Measurements from ENCODE around the gene EYA2. TPM values are rescaled to one million over a fixed set of nuclear protein-coding genes. Genes with fewer than 3 reads are reported as not detected.

The EYA2 gene
- total RNA-seq, 6 experiments from 2014 or later = 0.14 to 0.51 (median 0.28) TPM; not detected in 1

DNA sequence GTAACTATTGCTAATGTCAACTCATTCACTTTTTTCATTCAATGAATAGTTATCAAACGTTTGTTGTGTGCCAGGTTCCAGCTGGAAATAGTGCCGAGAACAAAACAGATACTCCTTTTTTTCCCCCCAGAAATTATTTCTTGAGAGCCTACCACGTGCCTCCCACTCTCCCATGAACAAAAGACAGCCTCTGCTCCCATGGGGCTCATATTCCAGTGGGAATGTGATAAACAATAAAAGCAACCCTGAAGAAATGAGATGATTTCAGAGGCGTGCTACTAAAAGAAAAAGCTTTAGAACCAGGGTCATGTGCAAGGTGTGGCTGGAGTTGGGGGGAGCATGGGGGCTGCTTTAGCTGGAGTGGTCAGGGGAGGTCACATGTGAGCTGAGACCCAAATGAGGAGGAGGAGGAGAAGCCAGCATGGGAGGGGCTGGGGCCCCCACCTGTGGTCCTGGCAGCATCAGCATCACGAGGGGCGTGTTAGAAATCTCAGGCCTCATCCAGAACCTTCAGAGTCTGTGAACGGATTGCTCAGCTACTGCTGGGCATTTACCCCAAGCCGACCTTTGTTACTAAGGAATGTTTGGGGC lies 157.4 kb downstream of the EYA2 start:
- peaks cover 47% of the 10 kb centered on the region for H3K27me3 Mint-ChIP-seq (ENCODE audit: insufficient read depth)
- H3K27ac Mint-ChIP-seq = no peak overlapping the region
- H3K9me3 Mint-ChIP-seq = no peaks in the 10 kb centered on the region
- H3K4me3 Mint-ChIP-seq = no peak overlapping the region
- no peaks in the 10 kb centered on the region for H3K4me1 Mint-ChIP-seq (ENCODE audit: low read depth)
- H3K36me3 Mint-ChIP-seq (ENCODE audit: low read depth) = no peaks in the 10 kb centered on the region
- TF ChIP-seq, protein P1, sequence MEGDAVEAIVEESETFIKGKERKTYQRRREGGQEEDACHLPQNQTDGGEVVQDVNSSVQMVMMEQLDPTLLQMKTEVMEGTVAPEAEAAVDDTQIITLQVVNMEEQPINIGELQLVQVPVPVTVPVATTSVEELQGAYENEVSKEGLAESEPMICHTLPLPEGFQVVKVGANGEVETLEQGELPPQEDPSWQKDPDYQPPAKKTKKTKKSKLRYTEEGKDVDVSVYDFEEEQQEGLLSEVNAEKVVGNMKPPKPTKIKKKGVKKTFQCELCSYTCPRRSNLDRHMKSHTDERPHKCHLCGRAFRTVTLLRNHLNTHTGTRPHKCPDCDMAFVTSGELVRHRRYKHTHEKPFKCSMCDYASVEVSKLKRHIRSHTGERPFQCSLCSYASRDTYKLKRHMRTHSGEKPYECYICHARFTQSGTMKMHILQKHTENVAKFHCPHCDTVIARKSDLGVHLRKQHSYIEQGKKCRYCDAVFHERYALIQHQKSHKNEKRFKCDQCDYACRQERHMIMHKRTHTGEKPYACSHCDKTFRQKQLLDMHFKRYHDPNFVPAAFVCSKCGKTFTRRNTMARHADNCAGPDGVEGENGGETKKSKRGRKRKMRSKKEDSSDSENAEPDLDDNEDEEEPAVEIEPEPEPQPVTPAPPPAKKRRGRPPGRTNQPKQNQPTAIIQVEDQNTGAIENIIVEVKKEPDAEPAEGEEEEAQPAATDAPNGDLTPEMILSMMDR (IDR thresholded peaks at IDR 0.05) = no peak
- no peak for DNase-seq

DNA sequence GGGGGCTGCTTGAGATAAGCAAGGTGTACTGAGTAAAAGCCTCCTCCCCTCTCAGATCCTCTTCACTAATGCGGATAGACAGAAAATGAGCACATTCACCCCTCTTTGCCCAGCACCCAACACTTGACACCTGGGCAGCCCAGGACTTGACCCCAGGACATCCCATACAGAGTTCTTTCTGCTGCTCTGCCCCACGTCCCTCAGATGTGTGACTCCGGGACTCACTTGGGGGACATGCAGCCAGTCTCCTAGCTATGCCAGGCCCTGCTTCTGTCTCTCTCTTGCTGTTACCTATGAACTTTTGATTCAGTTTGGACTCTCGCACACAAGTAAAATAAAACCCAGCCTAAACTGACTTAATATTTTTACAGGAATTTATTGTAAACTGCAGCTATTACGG lies 159.9 kb downstream of the EYA2 start:
- Mint-ChIP-seq H3K27me3 (ENCODE audit: insufficient read depth) (peaks cover 52% of the 10 kb centered on the region), H3K4me3 (no peak overlapping the region), H3K36me3 (ENCODE audit: low read depth) (no peaks in the 10 kb centered on the region), H3K9me3 (no peaks in the 10 kb centered on the region), H3K27ac (no peak overlapping the region), H3K4me1 (ENCODE audit: low read depth) (no peaks in the 10 kb centered on the region)
- DNase-seq = no peak
- TF ChIP-seq, protein P1 (IDR thresholded peaks at IDR 0.05) = no peak

DNA sequence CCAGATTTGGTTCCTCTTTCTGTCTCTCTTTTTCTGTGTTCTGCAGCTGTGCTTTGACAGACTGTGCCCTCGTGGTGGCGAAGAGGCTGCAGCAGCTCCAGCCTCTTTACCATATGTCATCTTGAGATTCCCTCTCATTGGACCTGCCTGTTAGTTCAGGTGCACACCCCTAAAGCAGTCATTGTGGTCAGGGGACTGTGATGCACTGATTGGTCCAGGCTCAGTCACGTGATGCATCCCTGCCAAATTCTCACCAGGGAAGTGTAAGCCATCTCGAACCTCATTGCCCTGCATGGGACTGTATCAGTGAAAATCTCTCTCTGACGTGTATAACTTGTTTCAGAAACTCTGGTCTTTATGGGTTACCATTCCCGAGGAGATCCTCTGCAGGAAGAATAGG lies 160.3 kb downstream of the EYA2 start:
- no peak for DNase-seq
- Mint-ChIP-seq H3K27ac (no peak overlapping the region), H3K27me3 (ENCODE audit: insufficient read depth) (peaks cover 52% of the 10 kb centered on the region), H3K4me1 (ENCODE audit: low read depth) (no peaks in the 10 kb centered on the region), H3K4me3 (no peak overlapping the region), H3K9me3 (no peaks in the 10 kb centered on the region), H3K36me3 (ENCODE audit: low read depth) (no peaks in the 10 kb centered on the region)
- TF ChIP-seq, protein P1 (IDR thresholded peaks at IDR 0.05) = no peak

DNA sequence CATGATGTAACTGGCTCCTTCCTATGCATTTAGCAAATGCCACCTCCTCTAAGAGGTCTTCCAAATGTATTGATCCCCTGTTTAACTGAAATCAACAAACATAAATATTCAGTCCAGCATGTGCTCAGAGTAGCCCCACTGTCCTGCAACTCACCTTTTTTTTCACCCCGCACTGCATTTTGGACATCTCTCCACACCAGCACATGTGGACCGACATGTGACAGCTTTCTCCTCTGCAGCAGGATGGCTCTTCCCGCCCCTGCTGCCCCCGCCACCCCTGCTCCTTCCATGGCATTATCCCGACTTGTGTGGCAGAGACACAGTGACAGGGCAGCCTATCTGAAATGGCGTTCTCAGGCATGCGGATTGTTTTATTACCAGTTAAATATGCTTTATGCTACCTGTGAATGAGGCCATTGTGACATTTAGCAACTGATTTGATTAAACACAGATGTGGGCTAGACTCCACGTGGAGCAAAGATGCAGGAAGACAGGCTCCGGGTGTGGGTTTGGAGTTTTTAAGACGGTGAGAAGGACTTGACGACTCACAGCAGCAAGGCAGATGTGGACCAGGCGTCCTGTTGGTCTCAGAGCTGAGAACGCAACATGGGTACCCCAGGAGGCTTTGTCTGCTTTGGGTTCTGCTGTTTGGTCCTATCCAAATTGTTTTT lies 161.2 kb downstream of the EYA2 start:
- TF ChIP-seq, protein P1 (IDR thresholded peaks at IDR 0.05) = no peak
- H3K4me3 Mint-ChIP-seq = no peak overlapping the region
- no peaks in the 10 kb centered on the region for H3K9me3 Mint-ChIP-seq
- no peaks in the 10 kb centered on the region for H3K4me1 Mint-ChIP-seq (ENCODE audit: low read depth)
- H3K27me3 Mint-ChIP-seq (ENCODE audit: insufficient read depth) = peaks cover 43% of the 10 kb centered on the region
- no peaks in the 10 kb centered on the region for H3K36me3 Mint-ChIP-seq (ENCODE audit: low read depth)
- no peak overlapping the region for H3K27ac Mint-ChIP-seq
- no peak for DNase-seq

DNA sequence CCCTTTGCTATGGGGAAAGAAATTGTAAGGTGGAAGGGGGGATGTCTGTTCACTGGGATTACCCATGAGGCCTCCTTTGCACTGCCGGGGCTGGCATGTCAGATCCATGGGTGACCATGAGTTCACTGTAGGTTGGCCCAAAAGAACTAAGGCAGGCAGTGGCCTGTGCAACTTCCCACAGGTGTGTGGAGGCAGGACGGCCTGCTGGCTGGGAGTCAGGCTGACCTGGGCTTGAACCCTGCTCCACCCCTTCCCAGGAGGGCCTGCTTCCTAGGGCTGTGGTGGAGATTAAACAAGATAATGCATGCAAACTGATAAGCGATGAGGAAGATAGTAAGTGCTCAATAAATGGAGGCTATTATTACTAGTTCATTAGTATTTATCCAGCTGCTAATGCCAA lies 163.0 kb downstream of the EYA2 start:
- no peaks in the 10 kb centered on the region for H3K9me3 Mint-ChIP-seq
- peaks cover 38% of the 10 kb centered on the region for H3K27me3 Mint-ChIP-seq (ENCODE audit: insufficient read depth)
- no peaks in the 10 kb centered on the region for H3K4me1 Mint-ChIP-seq (ENCODE audit: low read depth)
- no peak overlapping the region for H3K4me3 Mint-ChIP-seq
- DNase-seq = no peak
- no peak overlapping the region for H3K27ac Mint-ChIP-seq
- TF ChIP-seq, protein P1 (IDR thresholded peaks at IDR 0.05) = no peak
- H3K36me3 Mint-ChIP-seq (ENCODE audit: low read depth) = no peaks in the 10 kb centered on the region
